HepG2 (cell line): ENCODE data around the gene PTH1R. TPM values are rescaled to one million over a fixed set of nuclear protein-coding genes. Genes with fewer than 3 reads are reported as not detected.

Source experiments
- ATAC-seq: fragments of 200-7000 bp; cut with Tn5 transposase; 3 replicates; pipeline ENCODE4 v1.9.1; 2020; ENCODE audit warnings: mild to moderate bottlenecking, moderate library complexity
- BruUV-seq: library from RNA; stranded (reverse); fragments of 400-500 nt; replicated peaks from 2 replicates; lab custom pipeline; 2021; lab: Mats Ljungman, UMichigan
- CTCF ChIA-PET: fragments of 300-600 bp; formaldehyde crosslinking; extraction: SDS; loops from one replicate; lab custom pipeline; 2021; ENCODE audit warnings: low total read pairs, inconsistent platforms, low intra/inter-chr PET ratio; lab: Yijun Ruan, JAX
- POLR2A ChIA-PET: fragments of 350-600 bp; sonication (Branson Sonifier 250); formaldehyde crosslinking; loops from one replicate; lab custom pipeline; 2020; ENCODE audit warnings: antibody characterized with exemption, inconsistent platforms; lab: Yijun Ruan, JAX
- DNase-seq: peaks from one replicate; pipeline ENCODE4 v3.0.0-alpha.2; 2015; ENCODE audit warnings: low spot score
- FAIRE-seq: peaks from 3 replicates; lab custom pipeline; 2011; peaks lifted over from hg19 to GRCh38; lab: Jason Lieb, UNC
- H2AFZ ChIP-seq: one replicate; pipeline ENCODE4 v1.6.1; 2011; ENCODE audit warnings: low read length, inconsistent platforms
- H3K27ac ChIP-seq: fragments of 300-600 bp; 3 replicates; pipeline ENCODE4 v1.8.0; 2011; ENCODE audit warnings: mixed run types, mild to moderate bottlenecking, mixed read lengths, low read length, inconsistent platforms; ENCODE audit not compliant: insufficient read depth; ENCODE audit errors: extremely low read length
- H3K27me3 ChIP-seq, 2 experiments: fragments of 200-600 bp in 1 of 2; 2 replicates in 1 of 2; 3 replicates in 1 of 2; pipeline versions ENCODE4 v1.6.0 to v1.8.0; 2011; ENCODE audit warnings: low read length in 2 of 2, mild to moderate bottlenecking in 2 of 2, moderate library complexity in 2 of 2, inconsistent platforms in 1 of 2; ENCODE audit not compliant: insufficient read depth in 2 of 2, control insufficient read depth in 1 of 2
- H3K36me3 ChIP-seq, 2 experiments: fragments of 200-600 bp in 1 of 2; replicated peaks in 1 of 2; 2 replicates in 1 of 2; 3 replicates in 1 of 2; pipeline versions ENCODE4 v1.5.1 to v1.8.0; 2011; ENCODE audit warnings: low read length in 2 of 2, inconsistent platforms in 1 of 2; ENCODE audit not compliant: insufficient read depth in 2 of 2, control insufficient read depth in 1 of 2
- H3K4me1 ChIP-seq: 2 replicates; pipeline ENCODE4 v1.5.1; 2012; ENCODE audit warnings: low read length, inconsistent platforms; ENCODE audit not compliant: insufficient read depth
- H3K4me2 ChIP-seq: 2 replicates; pipeline ENCODE4 v1.6.0; 2011; ENCODE audit warnings: low read depth, low read length, inconsistent platforms
- H3K4me3 ChIP-seq, 3 experiments: fragments of 200-600 bp in 1 of 3; sonication (generic), shearing (Covaris generic) in 1 of 3; replicated peaks in 1 of 3; 2 replicates each; pipeline ENCODE4 v1.5.1; 2011 to 2016; ENCODE audit warnings: low read length in 3 of 3, inconsistent platforms in 2 of 3, low read depth in 2 of 3, mild to moderate bottlenecking in 2 of 3, control low read depth in 1 of 3, mixed read lengths in 1 of 3; ENCODE audit not compliant: insufficient read depth in 1 of 3
- H3K79me2 ChIP-seq: one replicate; pipeline ENCODE4 v1.6.1; 2011; ENCODE audit warnings: low read length, inconsistent platforms; ENCODE audit not compliant: insufficient read depth
- H3K9ac ChIP-seq: 2 replicates; pipeline ENCODE4 v1.6.0; 2011; ENCODE audit warnings: mild to moderate bottlenecking, low read depth, low read length, inconsistent platforms; ENCODE audit not compliant: insufficient read depth
- H3K9me3 ChIP-seq: 2 replicates; pipeline ENCODE4 v1.5.1; 2012; ENCODE audit warnings: mild to moderate bottlenecking, low read length
- H4K20me1 ChIP-seq: 2 replicates; pipeline ENCODE4 v1.6.0; 2011; ENCODE audit warnings: inconsistent platforms, mild to moderate bottlenecking, low read length, moderate library complexity; ENCODE audit not compliant: insufficient read depth
- HDAC2 ChIP-seq: sonication (generic); formaldehyde crosslinking; IDR thresholded peaks from 2 replicates; pipeline ENCODE4 v1.4.0; 2020; ENCODE audit warnings: missing genetic modification reagents
- HOXD1 ChIP-seq: sonication (generic); formaldehyde crosslinking; IDR thresholded peaks from 2 replicates; pipeline ENCODE4 v1.5.0; 2020; ENCODE audit warnings: missing genetic modification reagents
- MATR3 ChIP-seq: sonication (generic); formaldehyde crosslinking; IDR thresholded peaks from 2 replicates; pipeline ENCODE4 v1.4.0; 2020; ENCODE audit warnings: missing genetic modification reagents
- MLLT10 ChIP-seq: sonication (generic); formaldehyde crosslinking; IDR thresholded peaks from 2 replicates; pipeline ENCODE4 v1.4.0; 2020; ENCODE audit warnings: missing genetic modification reagents
- ZNF101 ChIP-seq: sonication (generic); formaldehyde crosslinking; IDR thresholded peaks from 2 replicates; pipeline ENCODE4 v1.4.0; 2020; ENCODE audit warnings: mild to moderate bottlenecking, low read depth, missing genetic modification reagents, borderline replicate concordance
- ZNF225 ChIP-seq: sonication (generic); formaldehyde crosslinking; IDR thresholded peaks from 2 replicates; pipeline ENCODE4 v1.4.0; 2020; ENCODE audit warnings: mild to moderate bottlenecking, missing genetic modification reagents
- ZNF235 ChIP-seq: sonication (generic); formaldehyde crosslinking; IDR thresholded peaks from 2 replicates; pipeline ENCODE4 v1.8.1; 2023; ENCODE audit warnings: mild to moderate bottlenecking, missing genetic modification reagents, borderline replicate concordance
- ZNF30 ChIP-seq: sonication (generic); formaldehyde crosslinking; IDR thresholded peaks from 2 replicates; pipeline ENCODE4 v1.5.0; 2020; ENCODE audit warnings: mild to moderate bottlenecking, missing genetic modification reagents
- ZNF574 ChIP-seq: sonication (generic); formaldehyde crosslinking; IDR thresholded peaks from 2 replicates; pipeline ENCODE4 v1.4.0; 2020; ENCODE audit warnings: missing genetic modification reagents
- ZNF597 ChIP-seq: sonication (generic); formaldehyde crosslinking; IDR thresholded peaks from 2 replicates; pipeline ENCODE4 v1.5.0; 2020; ENCODE audit warnings: missing genetic modification reagents
- WGBS: methylation state at CpG from one replicate; pipeline ENCODE4 v1.1.6; 2017; ENCODE audit warnings: low lambda C conversion rate; 5-methylcytosine and 5-hydroxymethylcytosine counted together
- in situ Hi-C: cut with HindIII; loops from 2 replicates; pipeline ENCODE4 v1.10.0; 2017; ENCODE audit warnings: low pct_unique_long_range_greater_than_20kb; ENCODE audit not compliant: extremely low pct_ligation_motif_present
- intact Hi-C: fragments of 100-400 bp; cut with micrococcal nuclease; formaldehyde crosslinking; loops from one replicate; pipeline ENCODE4 v1.10.0; 2022; ENCODE audit not compliant: unreplicated experiment
- polyA plus RNA-seq, 8 experiments: library from polyadenylated mRNA; depleted of rRNA in 3 of 8; stranded (reverse) in 7 of 8; unstranded in 1 of 8; fragments of >200 nt; fragmentation: Illumina TruSeq in 4 of 8; extraction: Trizol in 4 of 8; gene quantifications; 2 replicates each; pipeline versions ENCODE4 v1.2.1 to v1.2.3, GENCODE V29; 2011 to 2016; ENCODE audit warnings: low read depth in 4 of 8, missing spikeins in 1 of 8, mixed read lengths in 1 of 8; ENCODE audit not compliant: insufficient read depth in 1 of 8
- total RNA-seq, 5 experiments: library from RNA; depleted of rRNA; stranded (reverse); fragments of >200 nt; fragmentation: Illumina TruSeq; extraction: Trizol; gene quantifications; 2 replicates each; pipeline ENCODE4 v1.2.3, GENCODE V29; 2016; ENCODE audit warnings: low read depth in 1 of 5

Gene PTH1R
- total and polyA plus RNA-seq, 2 of the 13 experiments (the other 11 are each of a cell fraction or from before 2014, with no cell fraction given) = not detected

GRCh38 chr3:46918634-46919033, 41.1 kb downstream of the PTH1R start:
- Histone ChIP-seq H3K27ac (no peak overlapping the region), H3K9me3 (no peaks in the 10 kb centered on the region; the same call in 1 of the 2 replicates), H3K4me3 (no peak overlapping the region), H3K4me2 (no peak overlapping the region), H3K36me3 (peaks cover 32 to 64% of the 10 kb centered on the region in 2 experiments), H3K79me2 (no peaks in the 10 kb centered on the region), H3K27me3 (no peaks in the 10 kb centered on the region), H3K9ac (no peak overlapping the region), H4K20me1 (peaks cover 1% of the 10 kb centered on the region; the same call in 1 of the 2 replicates), H3K4me1 (0 out of 2 replicates have a peak, but pooled peaks cover 5% of the 10 kb centered on the region), H2AFZ (no peak overlapping the region)
- intact Hi-C loops (no loop called here), in situ Hi-C loops (no loop called here)
- WGBS = 97% methylated on average over 4 of the region's 4 CpGs
- ChIA-PET CTCF (no interaction called here), POLR2A (no interaction called here)
- no peak for FAIRE-seq
- DNase-seq = no peak
- no peak for ATAC-seq
- TF ChIP-seq HOXD1 (CRISPR knock-in tag) = no peak
- TF ChIP-seq ZNF225 (CRISPR knock-in tag) = no peak
- no peak for TF ChIP-seq ZNF101 (CRISPR knock-in tag)
- no peak for TF ChIP-seq MLLT10 (CRISPR knock-in tag)
- TF ChIP-seq ZNF30 (CRISPR knock-in tag) = no peak
- TF ChIP-seq ZNF235 (CRISPR knock-in tag) = no peak
- TF ChIP-seq ZNF574 (CRISPR knock-in tag) = no peak
- TF ChIP-seq ZNF597 (CRISPR knock-in tag) = no peak
- no peak for TF ChIP-seq HDAC2 (CRISPR knock-in tag)
- TF ChIP-seq MATR3 (CRISPR knock-in tag) = no peak
- BruUV-seq = no TSS peak
